Fibroblast of lung (primary cell): ENCODE measurements around the gene TNK2. TPM values are rescaled to one million over a fixed set of nuclear protein-coding genes. Genes with fewer than 3 reads are reported as not detected.
A peak's percentile ranks its signal among the peaks of the same experiment; 100 is the strongest.

Experiments
- DNase-seq, 2 donors: peaks; one replicate each; pipeline versions ENCODE4 v3.0.0 to v3.0.0-alpha.2; 2010; ENCODE audit warnings: low read depth in 2 of 2
- H2AFZ ChIP-seq: 2 replicates; pipeline ENCODE4 v1.5.1; 2012; ENCODE audit warnings: low read length, control low read depth, inconsistent platforms
- H3K27ac ChIP-seq: 2 replicates; pipeline ENCODE4 v1.5.1; 2011; ENCODE audit warnings: low read length, control low read depth; ENCODE audit not compliant: insufficient read depth
- H3K27me3 ChIP-seq: 2 replicates; pipeline ENCODE4 v1.5.1; 2011; ENCODE audit warnings: mild to moderate bottlenecking, low read length; ENCODE audit not compliant: control insufficient read depth, insufficient read depth
- H3K36me3 ChIP-seq: 2 replicates; pipeline ENCODE4 v1.5.1; 2011; ENCODE audit warnings: low read length; ENCODE audit not compliant: control insufficient read depth, insufficient read depth
- H3K4me1 ChIP-seq: 2 replicates; pipeline ENCODE4 v1.5.1; 2011; ENCODE audit warnings: low read length; ENCODE audit not compliant: control insufficient read depth, insufficient read depth; ENCODE audit errors: extremely low read depth
- H3K4me2 ChIP-seq: 2 replicates; pipeline ENCODE4 v1.5.1; 2011; ENCODE audit warnings: low read length, control low read depth; ENCODE audit not compliant: insufficient read depth; ENCODE audit errors: extremely low read depth
- H3K4me3 ChIP-seq, 4 experiments: fragments of 200-600 bp in 1 of 4; sonication (generic) in 1 of 4; replicated peaks in 1 of 4; 2 replicates each; pipeline ENCODE4 v1.5.1; 2011 to 2016; ENCODE audit warnings: low read length in 4 of 4, low read depth in 3 of 4, mild to moderate bottlenecking in 3 of 4, control low read depth in 2 of 4, inconsistent platforms in 1 of 4, mixed read lengths in 1 of 4; ENCODE audit not compliant: insufficient read depth in 1 of 4; ENCODE audit errors: control extremely low read depth in 1 of 4
- H3K79me2 ChIP-seq: 2 replicates; pipeline ENCODE4 v1.5.1; 2012; ENCODE audit warnings: mild to moderate bottlenecking, low read length, inconsistent platforms; ENCODE audit not compliant: control insufficient read depth, insufficient read depth
- H3K9ac ChIP-seq: 2 replicates; pipeline ENCODE4 v1.5.1; 2011; ENCODE audit warnings: mild to moderate bottlenecking, low read length, control low read depth; ENCODE audit not compliant: insufficient read depth
- H3K9me3 ChIP-seq: 2 replicates; pipeline ENCODE4 v1.5.1; 2012; ENCODE audit warnings: low read depth, low read length; ENCODE audit not compliant: control insufficient read depth, insufficient read depth
- H4K20me1 ChIP-seq: 2 replicates; pipeline ENCODE4 v1.5.1; 2011; ENCODE audit warnings: low read length; ENCODE audit not compliant: control insufficient read depth, insufficient read depth; ENCODE audit errors: extremely low read depth
- CTCF ChIP-seq, 2 donors: IDR thresholded peaks in 1 of 2; conservative IDR thresholded peaks in 1 of 2; 1 replicate in 1 of 2; 2 replicates in 1 of 2; pipeline ENCODE4 v1.5.1; 2011 to 2012; ENCODE audit warnings: low read length in 2 of 2, control low read depth in 1 of 2, inconsistent platforms in 1 of 2, low read depth in 1 of 2, mild to moderate bottlenecking in 1 of 2
- EZH2 ChIP-seq: IDR thresholded peaks from 2 replicates; pipeline ENCODE4 v1.5.1; 2012; ENCODE audit warnings: low read length, control low read depth, mild to moderate bottlenecking; ENCODE audit errors: missing control alignments
- polyA plus RNA-seq, 2 donors: library from polyadenylated mRNA; depleted of rRNA in 1 of 2; stranded (reverse) in 1 of 2; unstranded in 1 of 2; fragments of >200 nt; gene quantifications; 2 replicates each; pipeline ENCODE4 v1.2.1, GENCODE V29; 2011 to 2012; ENCODE audit warnings: missing spikeins in 1 of 2
- total RNA-seq: library from RNA; depleted of rRNA; stranded (reverse); fragments of >200 nt; gene quantifications from 2 replicates; pipeline ENCODE4 v1.2.1, GENCODE V29; 2014

The TNK2 gene
- total and polyA plus RNA-seq, 2 donors (not counting 1 experiment from before 2014, with no cell fraction given) = 2.5 to 10.7 TPM

GRCh38 chr3:195896361-195897080, 11.8 kb downstream of the TNK2 start:
- Histone ChIP-seq H4K20me1 (no peaks in the 10 kb centered on the region), H3K27me3 (no peaks in the 10 kb centered on the region), H3K9ac (peak overlapping the region; percentile 10), H3K36me3 (no peaks in the 10 kb centered on the region), H3K27ac (peak overlapping the region; percentile 78), H3K4me2 (peak overlapping the region; percentile 90), H3K4me1 (peaks cover 32% of the 10 kb centered on the region), H3K79me2 (peaks cover 4% of the 10 kb centered on the region), H3K9me3 (no peaks in the 10 kb centered on the region), H3K4me3 (peak overlapping the region; percentile 51 to 80 (median 62)), H2AFZ (peak overlapping the region; percentile 50)
- DNase-seq = peak; percentile 80 to 85
- TF ChIP-seq EZH2 (no peak), CTCF (conservative IDR thresholded peaks at IDR 0.05 in 1 of 2, IDR thresholded peaks at IDR 0.05 in 1 of 2; ENCODE audit: low read depth in 1 of 2, low read length in 2 of 2) (no peak)

- DNase-seq = peak in 1 of 2 donors; percentile 28
- Histone ChIP-seq H3K4me2 (peak overlapping the region; percentile 90), H3K27me3 (no peaks in the 10 kb centered on the region), H4K20me1 (no peaks in the 10 kb centered on the region), H3K9ac (peak overlapping the region; percentile 64), H3K9me3 (no peaks in the 10 kb centered on the region), H3K79me2 (peaks cover 4% of the 10 kb centered on the region), H3K4me1 (peaks cover 33% of the 10 kb centered on the region), H2AFZ (peak overlapping the region; percentile 50), H3K4me3 (peak overlapping the region; percentile 52 to 80 (median 76)), H3K36me3 (no peaks in the 10 kb centered on the region), H3K27ac (peak overlapping the region; percentile 78)
- TF ChIP-seq CTCF (conservative IDR thresholded peaks at IDR 0.05 in 1 of 2, IDR thresholded peaks at IDR 0.05 in 1 of 2; ENCODE audit: low read depth in 1 of 2, low read length in 2 of 2) (no peak), EZH2 (no peak)
These were observed 12.4 kb downstream of the TNK2 start for GRCh38 chr3:195895861-195896360.

DNA sequence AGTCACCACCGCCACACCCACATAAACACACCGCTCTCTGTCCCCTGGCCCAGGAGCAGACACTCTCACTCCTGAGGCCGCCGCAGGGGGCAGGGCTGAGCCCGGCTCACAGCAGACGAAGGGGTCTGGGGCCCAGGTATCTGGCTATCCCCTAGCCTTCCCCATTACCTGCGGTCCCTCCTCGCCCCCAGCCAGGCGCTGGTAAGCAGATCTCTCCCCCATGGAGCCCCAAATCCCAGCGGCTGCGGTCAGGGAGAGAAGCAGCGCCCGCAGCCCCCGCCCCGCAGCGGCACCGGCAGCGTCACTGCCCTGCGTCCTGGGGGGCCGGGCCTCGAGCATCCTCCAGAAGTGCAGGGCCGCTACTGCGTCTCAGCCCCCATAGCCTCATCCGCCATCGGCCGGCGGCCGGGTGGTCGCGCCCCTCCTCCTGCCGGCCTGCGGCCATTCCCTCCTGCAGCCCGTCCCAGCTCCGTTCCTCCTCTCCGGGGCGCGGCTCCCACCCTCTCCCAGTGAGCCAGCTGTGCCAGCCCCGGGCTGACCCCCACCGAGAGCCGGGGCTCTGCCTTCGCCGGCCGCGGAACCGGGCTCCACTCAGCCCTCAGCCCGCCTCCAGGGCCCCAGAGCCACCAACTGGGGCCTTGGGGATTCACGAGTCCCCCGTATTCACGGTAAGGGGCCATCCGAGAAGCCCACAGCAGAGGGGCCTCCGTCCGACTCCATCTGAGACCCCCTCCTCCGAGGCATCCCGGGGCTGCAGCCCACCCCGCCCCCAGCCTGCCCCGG, 13.1 kb downstream of the TNK2 start:
- Histone ChIP-seq H3K4me3 (peak overlapping the region; percentile 66 to 80 (median 76)), H3K9me3 (no peaks in the 10 kb centered on the region), H3K36me3 (no peaks in the 10 kb centered on the region), H3K4me1 (peaks cover 33% of the 10 kb centered on the region), H3K27me3 (no peaks in the 10 kb centered on the region), H3K27ac (peak overlapping the region; percentile 71), H3K4me2 (peak overlapping the region; percentile 95), H4K20me1 (no peaks in the 10 kb centered on the region), H3K9ac (peak overlapping the region; percentile 64), H3K79me2 (peaks cover 4% of the 10 kb centered on the region), H2AFZ (peak overlapping the region; percentile 43)
- TF ChIP-seq EZH2 = no peak
- TF ChIP-seq CTCF (conservative IDR thresholded peaks at IDR 0.05 in 1 of 2, IDR thresholded peaks at IDR 0.05 in 1 of 2; ENCODE audit: low read depth in 1 of 2, low read length in 2 of 2) = peak; percentile 24 to 32
- DNase-seq = peak in 1 of 2 donors; percentile 25
